Kidney capillary endothelial cell (primary cell): ENCODE results near the gene STN1.

Source experiments
- DNase-seq: peaks from one replicate; pipeline ENCODE4 v3.0.0-alpha.2; 2018; ENCODE audit warnings: low spot score

Gene STN1

DNA sequence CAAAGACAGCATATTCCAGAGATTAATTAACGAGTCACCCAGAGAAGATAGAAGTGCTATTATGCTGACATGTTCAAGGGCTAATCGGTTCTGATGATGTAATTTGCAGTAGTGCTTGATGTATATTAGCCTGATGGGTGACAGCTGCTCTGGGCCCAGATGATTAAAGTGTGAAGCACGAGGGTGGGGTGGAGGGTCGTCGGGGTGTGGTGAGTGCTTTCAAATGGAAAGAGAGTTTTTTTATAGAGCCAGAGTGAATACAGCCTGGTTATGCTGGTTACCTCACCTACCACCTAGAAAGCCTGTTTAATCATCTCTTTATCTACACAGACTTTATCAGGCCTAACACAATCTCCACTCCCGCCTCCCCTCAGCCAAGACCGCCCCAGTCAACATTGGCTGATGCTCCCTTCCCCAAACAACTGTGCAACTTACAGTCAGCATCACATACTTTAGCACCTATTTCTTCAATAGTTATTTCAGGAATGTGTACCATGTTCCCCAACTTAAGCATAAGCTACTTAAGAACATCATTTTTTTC lies 11.5 kb upstream of the STN1 start:
- no peak for DNase-seq

DNA sequence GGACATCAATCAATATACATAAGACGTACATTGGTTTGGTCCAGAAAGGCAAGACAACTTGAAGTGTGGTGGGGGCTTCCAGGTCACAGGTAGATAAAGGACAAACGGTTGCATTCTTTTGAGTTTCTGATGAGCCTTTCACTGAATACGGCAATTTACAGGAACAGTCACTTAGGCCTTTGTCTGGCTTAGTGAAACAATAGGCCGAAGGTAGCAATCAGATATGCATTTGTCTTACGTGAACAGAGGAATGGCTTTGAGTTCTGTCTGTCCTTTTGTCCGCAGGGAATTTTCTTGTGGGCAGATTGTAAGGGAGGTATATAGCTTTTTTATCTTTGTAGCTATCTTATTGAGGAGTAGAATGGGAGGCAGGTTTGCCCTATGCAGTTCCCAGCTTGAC lies 10.8 kb upstream of the STN1 start:
- DNase-seq = no peak

DNA sequence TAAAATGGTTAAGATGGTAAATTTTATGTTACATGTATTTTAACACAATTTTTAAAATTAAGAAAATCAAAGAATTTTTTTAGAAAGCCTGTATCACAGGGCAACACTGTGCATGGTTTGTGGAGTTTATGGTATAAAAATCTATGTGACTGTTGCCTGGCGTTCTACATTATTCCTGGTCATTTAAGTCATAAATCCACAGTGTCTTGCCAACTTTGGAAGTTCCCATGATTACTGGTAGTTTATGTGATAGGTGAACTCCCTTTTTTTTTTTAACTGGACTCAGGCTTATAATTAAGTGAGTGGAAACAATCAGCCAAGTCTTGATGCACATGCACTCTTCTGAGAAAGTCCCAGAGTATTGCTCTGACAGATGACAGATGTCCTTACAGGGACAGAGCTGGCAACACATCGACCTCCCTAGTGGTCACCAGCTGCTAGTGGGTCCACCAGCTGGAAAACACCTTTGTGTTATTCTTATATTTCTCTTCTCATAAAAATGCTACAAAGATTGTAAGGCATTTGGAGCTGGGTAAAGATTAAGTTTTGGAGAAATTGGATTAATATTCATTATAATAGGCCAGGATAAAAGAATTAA lies 8.8 kb upstream of the STN1 start:
- DNase-seq = no peak

DNA sequence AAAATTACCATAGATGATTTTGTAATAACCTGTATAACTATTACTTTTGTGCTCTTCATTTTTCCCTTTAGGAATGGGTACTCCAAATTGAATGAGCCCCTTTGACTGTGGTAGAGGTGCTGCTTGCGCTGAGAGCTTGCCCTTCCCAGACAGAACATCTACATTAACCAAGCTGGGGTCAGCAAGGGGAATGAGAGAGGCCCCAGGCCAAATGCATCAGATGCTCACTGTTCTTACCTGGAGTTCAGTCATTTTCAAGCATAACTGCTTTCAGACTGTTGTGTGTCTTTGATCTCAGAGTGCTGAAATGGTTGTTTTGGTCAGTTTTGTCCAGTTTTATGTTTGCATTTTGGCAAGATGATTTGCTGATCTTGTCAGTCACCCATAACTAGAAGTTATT lies 7.6 kb upstream of the STN1 start:
- DNase-seq = no peak

GRCh38 chr10:103923502-103923901 lies 5.5 kb upstream of the STN1 start:
- DNase-seq = no peak

DNA sequence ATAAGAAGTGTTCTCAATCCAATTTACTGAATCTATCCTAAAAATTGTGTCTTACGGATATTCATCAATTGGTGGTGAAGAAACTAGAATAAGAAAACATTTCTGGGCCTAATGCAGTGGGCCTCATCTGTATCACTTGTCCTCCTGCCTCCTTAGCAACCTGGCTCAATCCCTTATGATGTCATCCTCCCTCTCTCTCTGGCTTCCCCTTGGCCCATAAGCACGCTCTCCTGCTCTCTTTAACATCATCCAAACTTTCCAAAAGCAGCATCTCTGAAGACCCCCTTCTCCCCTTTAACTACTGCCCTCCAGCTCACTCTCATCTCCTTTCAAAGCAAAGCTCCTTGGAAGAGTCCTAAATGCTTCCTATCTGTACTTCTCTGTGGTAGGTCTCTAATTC lies 4.7 kb upstream of the STN1 start:
- DNase-seq = no peak

- peak; percentile 41 for DNase-seq
These were observed 3.8 kb upstream of the STN1 start for GRCh38 chr10:103921750-103922195.

DNA sequence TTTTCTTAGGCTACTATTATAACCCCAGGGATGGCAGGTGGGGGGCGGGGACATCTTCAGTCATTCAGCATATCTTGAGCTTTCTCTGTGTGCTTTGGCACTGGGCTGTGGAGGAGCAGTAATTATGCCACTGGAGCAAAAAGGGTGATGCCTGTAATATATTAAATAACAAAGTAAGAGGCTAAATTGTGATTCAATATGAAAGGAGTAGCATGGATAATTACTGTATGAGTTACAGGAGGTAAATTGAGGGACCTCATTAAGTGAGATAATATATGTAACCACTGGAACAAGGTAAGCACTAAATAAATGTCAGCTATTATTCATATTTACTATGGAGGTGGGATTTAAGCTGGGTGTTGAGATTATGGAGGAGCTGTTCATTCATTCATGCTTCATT lies 3.3 kb upstream of the STN1 start:
- no peak for DNase-seq

DNA sequence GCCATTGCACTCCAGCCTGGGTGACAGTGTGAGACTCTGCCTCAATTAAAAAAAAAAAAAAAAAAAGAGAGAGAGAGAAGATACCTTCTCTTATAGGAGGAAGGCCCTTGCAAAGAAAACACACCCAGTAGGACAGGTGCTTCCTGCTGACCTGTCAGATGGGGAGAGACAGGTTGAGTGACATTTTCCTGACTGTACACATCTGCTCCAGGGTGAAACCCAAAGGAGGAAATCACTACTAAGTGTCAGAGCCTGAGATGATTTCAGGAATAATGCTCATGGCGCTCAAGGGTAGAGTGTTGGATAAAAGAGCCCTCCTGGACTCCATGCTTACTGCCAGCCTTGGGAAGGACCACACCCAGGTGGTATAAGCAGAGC lies 1.7 kb upstream of the STN1 start:
- no peak for DNase-seq

DNA sequence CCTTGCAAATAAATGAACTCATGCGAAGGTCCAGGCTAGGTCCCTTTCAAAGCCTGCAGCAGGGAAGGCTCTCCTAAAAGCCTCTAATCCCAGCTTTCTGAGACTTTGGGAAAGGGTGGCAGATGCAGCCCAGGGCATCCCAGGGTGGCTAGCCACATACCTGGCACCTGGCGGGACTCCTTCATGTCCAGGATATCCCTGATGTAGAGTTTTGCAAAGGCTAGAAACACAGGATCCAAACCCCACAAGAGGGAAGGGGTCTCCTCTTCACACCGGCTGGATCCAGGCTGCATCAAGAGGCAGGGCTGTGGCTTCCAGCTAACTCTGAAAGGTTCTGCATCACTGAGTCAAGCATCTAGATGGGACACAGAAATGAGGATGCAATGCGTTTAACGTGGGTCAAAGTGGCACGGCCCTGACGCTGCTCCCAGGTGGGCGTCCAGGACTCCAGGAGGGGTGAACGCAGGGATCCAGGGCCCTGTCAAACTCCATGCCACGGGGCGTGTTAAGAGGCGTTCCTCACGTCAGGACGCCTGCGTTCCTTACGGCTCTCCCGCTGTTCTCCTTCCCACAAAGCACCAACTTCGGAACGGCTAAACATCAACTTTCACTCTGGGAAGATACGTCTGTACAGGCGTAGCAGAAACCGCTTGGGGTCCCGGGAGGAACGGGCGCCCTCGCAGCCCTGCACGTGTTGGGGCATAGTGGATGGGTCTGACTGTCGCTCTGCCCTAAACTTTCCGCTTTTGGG lies 507 bp downstream of the STN1 start:
- no peak for DNase-seq

DNA sequence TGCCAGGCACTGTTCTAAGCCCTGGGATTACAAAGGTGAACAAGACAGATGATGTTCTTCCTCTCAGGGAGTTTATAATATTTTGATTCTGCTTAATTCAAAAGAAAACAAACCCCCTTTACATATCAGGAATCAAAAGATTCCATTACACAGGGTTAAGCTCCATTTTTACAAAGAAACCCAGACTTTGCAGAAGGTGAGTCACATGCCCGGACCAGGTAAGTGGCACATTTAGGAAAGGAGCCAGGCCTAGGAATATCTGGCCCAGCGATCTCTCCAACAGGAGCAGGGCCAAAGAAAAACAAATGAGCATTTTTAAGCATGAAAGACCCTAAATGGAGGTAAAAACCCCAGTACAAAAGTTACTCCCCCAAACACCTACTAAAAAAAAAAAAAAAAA lies 1.1 kb downstream of the STN1 start:
- DNase-seq = peak; percentile 11

DNA sequence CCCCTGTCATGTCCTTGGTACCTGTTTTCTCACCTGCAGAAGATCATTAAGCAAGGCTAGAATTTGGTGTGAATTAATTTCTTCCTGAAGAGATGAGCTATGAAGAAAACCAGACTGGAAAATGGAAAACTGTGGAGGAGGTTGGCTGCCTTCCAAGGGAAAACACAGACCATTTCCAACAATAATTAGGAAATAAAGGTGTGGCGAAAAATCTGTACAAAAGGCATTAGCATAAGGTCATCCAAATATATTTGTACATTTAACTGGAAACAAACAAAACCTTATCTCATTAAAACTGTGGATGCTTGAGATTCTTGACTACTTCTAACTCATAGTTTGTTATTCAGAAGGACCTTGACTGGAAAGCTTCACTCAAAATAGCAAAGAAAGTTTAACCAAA lies 1.7 kb downstream of the STN1 start:
- DNase-seq = peak; percentile 31

GRCh38 chr10:103915796-103916195 lies 2.2 kb downstream of the STN1 start:
- peak; percentile 81 for DNase-seq

DNA sequence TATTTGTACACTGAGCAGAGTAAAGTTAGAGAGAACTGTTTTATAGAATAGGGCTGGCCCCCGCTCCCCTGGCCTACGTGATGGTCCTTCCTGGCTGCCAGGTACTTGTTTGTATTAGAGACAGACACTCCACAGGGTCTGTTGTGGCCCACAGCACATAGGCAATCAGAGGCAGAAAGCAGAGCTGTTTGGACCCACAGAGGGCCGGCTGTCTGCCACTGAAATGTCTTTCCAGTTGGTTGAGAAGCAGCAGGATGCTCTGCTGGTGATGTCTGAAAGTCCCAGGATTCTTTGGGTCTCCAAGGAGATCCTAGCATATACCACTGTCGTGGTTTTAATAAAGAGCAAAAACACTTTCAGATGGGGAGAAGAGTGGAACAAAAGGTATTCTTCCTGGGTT lies 5.2 kb downstream of the STN1 start:
- DNase-seq = no peak

GRCh38 chr10:103911021-103911459 lies 6.9 kb downstream of the STN1 start:
- DNase-seq = no peak

DNA sequence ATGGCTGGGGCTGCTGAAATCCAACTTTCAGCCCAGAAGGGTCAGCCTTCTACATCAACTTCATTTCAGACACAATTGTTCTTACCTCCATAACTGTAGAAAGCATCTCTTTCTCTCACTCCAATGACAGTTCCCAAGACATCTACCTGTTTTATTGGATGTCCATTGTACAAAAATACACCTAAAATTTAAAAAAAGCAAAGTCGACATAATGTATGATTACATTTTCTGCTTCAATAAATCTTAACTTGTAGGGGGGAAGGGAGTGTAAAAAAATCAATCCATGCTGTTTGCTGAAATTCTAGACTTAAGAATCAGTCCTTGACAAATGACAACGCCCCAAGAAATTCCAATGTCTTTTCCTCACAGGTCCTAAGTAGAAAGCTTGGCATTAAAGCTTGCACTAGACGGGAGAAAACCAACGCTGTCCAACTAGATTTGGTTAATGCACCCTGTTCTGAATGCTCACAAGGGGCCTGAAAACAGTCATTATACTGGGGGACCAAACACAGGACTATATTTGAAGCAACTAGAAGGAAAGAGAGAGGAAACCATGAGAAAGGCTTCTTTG lies 7.5 kb downstream of the STN1 start:
- no peak for DNase-seq

DNA sequence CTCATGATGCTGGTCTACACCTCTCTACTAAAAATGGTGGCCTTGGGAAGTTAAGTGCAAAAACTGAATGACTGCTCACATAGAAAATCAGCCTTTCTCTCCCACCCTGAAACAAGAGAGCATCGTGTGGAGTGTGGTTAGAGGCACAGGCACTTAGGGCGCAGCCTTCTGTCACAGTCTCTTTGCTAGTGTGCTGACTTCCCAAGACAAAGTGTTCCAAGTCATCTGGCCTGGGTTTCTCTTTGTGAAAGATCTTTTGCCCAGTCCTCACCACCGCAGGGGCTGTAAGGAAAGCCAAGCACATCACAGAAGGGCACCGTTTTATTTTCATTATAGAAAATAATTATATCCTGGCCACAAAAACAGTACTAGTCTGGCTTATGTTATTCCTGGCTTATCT lies 12.5 kb downstream of the STN1 start:
- no peak for DNase-seq

GRCh38 chr10:103901299-103901698 lies 16.7 kb downstream of the STN1 start:
- no peak for DNase-seq

DNA sequence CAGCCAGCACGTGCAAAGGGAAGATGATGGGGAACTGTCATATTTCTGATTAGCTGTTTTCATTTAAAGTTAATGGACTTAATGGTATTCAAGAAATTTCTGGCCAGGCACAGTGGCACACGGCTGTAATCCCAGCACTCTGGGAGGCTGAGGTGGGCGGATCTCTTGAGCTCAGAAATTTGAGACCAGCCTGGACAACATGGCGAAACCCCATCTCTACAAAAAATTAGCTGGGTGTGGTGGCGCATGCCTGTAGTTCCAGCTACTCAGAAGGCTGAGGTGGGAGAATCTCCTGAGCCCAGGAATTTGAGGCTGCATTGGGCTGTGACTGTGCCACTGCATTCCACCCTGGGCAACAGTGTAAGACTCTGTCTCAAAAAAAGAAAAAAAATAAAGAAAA lies 18.7 kb downstream of the STN1 start:
- DNase-seq = no peak

GRCh38 chr10:103897241-103897774 lies 20.7 kb downstream of the STN1 start:
- no peak for DNase-seq

GRCh38 chr10:103896225-103896624 lies 21.8 kb downstream of the STN1 start:
- DNase-seq = no peak

DNA sequence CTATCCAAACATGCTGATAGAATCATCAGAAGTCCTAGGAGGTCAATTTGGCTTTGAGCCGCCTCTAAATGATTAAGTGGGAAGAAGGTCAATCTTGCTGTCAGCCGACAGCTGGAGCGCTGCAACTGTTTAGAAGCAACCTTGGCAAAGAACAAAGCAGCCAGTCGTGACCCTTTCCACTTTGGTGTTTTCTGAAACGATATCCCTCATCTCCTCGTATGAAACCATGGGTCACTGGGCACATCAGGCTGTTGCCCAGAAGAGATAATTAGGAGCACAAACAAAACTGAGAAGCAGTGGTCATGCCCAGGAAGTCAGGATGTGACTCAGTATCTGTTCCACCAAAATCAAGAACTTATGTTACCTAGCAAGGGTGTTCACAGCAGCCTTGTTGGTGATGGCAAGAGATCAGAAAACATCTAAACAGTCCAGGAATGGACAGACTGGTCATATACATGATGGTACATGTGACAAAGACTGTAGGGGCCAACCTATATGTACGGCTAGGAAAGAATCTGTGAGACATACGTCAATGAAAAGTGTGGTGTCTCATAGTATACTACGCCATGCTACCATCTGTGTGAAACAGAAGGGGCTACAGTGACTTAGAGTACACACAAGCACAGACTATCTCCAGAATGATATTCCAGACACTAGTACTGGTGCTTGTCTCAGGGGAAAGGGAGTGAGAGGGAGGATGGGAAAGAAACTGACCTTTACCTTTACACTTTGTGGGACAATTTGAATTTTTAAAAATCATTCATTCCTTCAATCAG lies 22.4 kb downstream of the STN1 start:
- DNase-seq = peak; percentile 63
